IMR-90 (cell line): ENCODE measurements around the gene HGFAC. TPM values are rescaled to one million over a fixed set of nuclear protein-coding genes. Genes with fewer than 3 reads are reported as not detected.

Experiments
- ATAC-seq: fragments of 200-7000 bp; cut with Tn5 transposase; 2 replicates; pipeline ENCODE4 v1.9.1; 2020; ENCODE audit warnings: low read depth, mild to moderate bottlenecking, moderate library complexity
- BruUV-seq: library from RNA; stranded (reverse); fragments of 400-500 nt; replicated peaks from 2 replicates; lab custom pipeline; 2021; lab: Mats Ljungman, UMichigan
- CTCF ChIA-PET: fragments of 300-600 bp; formaldehyde crosslinking; extraction: SDS; loops from one replicate; lab custom pipeline; 2021; ENCODE audit warnings: antibody characterized with exemption; lab: Yijun Ruan, JAX
- POLR2A ChIA-PET: fragments of 300-600 bp; sonication (Branson Sonifier 250); formaldehyde crosslinking; loops from one replicate; lab custom pipeline; 2022; ENCODE audit warnings: antibody characterized with exemption; ENCODE audit not compliant: unreplicated experiment; lab: Charles Lee
- DNase-seq: peaks from one replicate; pipeline ENCODE4 v3.0.0; 2013
- H2AFZ ChIP-seq: replicated peaks from 2 replicates; pipeline ENCODE3; 2013; ENCODE audit warnings: low read length, mild to moderate bottlenecking; ENCODE audit not compliant: poor library complexity
- H2AK5ac ChIP-seq: 2 replicates; pipeline ENCODE4 v1.6.1; 2013; ENCODE audit warnings: low read depth, low read length, inconsistent platforms
- H2AK9ac ChIP-seq: replicated peaks from 2 replicates; pipeline ENCODE3; 2013; ENCODE audit warnings: mild to moderate bottlenecking, low read depth, low read length, moderate library complexity; ENCODE audit not compliant: poor library complexity
- H2BK120ac ChIP-seq: 2 replicates; pipeline ENCODE4 v1.6.1; 2013; ENCODE audit warnings: low read depth, low read length, inconsistent platforms
- H2BK15ac ChIP-seq: 3 replicates; pipeline ENCODE4 v1.6.1; 2013; ENCODE audit warnings: low read depth, low read length, inconsistent platforms
- H2BK20ac ChIP-seq: 2 replicates; pipeline ENCODE4 v1.6.1; 2013; ENCODE audit warnings: low read depth, mild to moderate bottlenecking, inconsistent platforms, low read length, moderate library complexity
- H2BK5ac ChIP-seq: 2 replicates; pipeline ENCODE4 v1.6.1; 2013; ENCODE audit warnings: mild to moderate bottlenecking, low read depth, low read length, inconsistent platforms; ENCODE audit not compliant: poor library complexity, severe bottlenecking
- H3K14ac ChIP-seq: replicated peaks from 2 replicates; pipeline ENCODE4 v1.6.1; 2013; ENCODE audit warnings: low read depth, low read length, inconsistent platforms
- H3K18ac ChIP-seq: 2 replicates; pipeline ENCODE4 v1.6.1; 2013; ENCODE audit warnings: low read depth, low read length, control low read depth
- H3K23ac ChIP-seq: 2 replicates; pipeline ENCODE4 v1.6.1; 2013; ENCODE audit warnings: low read depth, low read length, inconsistent platforms
- H3K27ac ChIP-seq: 2 replicates; pipeline ENCODE4 v1.5.1; 2013; ENCODE audit warnings: mild to moderate bottlenecking, control low read depth, low read length; ENCODE audit not compliant: insufficient read depth
- H3K27me3 ChIP-seq: 2 replicates; pipeline ENCODE4 v1.6.1; 2013; ENCODE audit warnings: low read length; ENCODE audit not compliant: control insufficient read depth, insufficient read depth
- H3K36me3 ChIP-seq: 2 replicates; pipeline ENCODE4 v1.6.1; 2013; ENCODE audit warnings: low read length, mixed read lengths; ENCODE audit not compliant: control insufficient read depth, insufficient read depth
- H3K4ac ChIP-seq: 2 replicates; pipeline ENCODE4 v1.6.1; 2013; ENCODE audit warnings: low read depth, low read length, inconsistent platforms
- H3K4me1 ChIP-seq: 2 replicates; pipeline ENCODE4 v1.6.1; 2013; ENCODE audit warnings: low read length, mixed read lengths; ENCODE audit not compliant: control insufficient read depth, insufficient read depth
- H3K4me2 ChIP-seq: 2 replicates; pipeline ENCODE4 v1.6.1; 2013; ENCODE audit warnings: low read depth, mild to moderate bottlenecking, control low read depth, low read length, moderate library complexity
- H3K4me3 ChIP-seq: 2 replicates; pipeline ENCODE4 v1.5.1; 2013; ENCODE audit warnings: low read depth, mild to moderate bottlenecking, control low read depth, low read length, moderate library complexity; ENCODE audit not compliant: insufficient read depth
- H3K56ac ChIP-seq: 2 replicates; pipeline ENCODE4 v1.6.1; 2013; ENCODE audit warnings: low read length, inconsistent platforms; ENCODE audit not compliant: insufficient read depth; ENCODE audit errors: extremely low read depth
- H3K79me1 ChIP-seq, 2 experiments: 2 replicates each; pipeline ENCODE4 v1.6.1; 2013; ENCODE audit warnings: low read length in 2 of 2, inconsistent platforms in 1 of 2, low read depth in 1 of 2
- H3K9ac ChIP-seq: 2 replicates; pipeline ENCODE4 v1.6.1; 2013; ENCODE audit warnings: low read depth, low read length, control low read depth
- H3K9me1 ChIP-seq: 2 replicates; pipeline ENCODE4 v1.6.1; 2013; ENCODE audit warnings: low read length, inconsistent platforms; ENCODE audit not compliant: insufficient read depth
- H3K9me3 ChIP-seq: 2 replicates; pipeline ENCODE4 v1.6.1; 2013; ENCODE audit warnings: low read length; ENCODE audit not compliant: control insufficient read depth, insufficient read depth
- H4K20me1 ChIP-seq: 2 replicates; pipeline ENCODE4 v1.6.1; 2013; ENCODE audit warnings: low read length, inconsistent platforms; ENCODE audit not compliant: insufficient read depth
- H4K5ac ChIP-seq: 2 replicates; pipeline ENCODE4 v1.6.1; 2013; ENCODE audit warnings: mild to moderate bottlenecking, low read depth, low read length, control low read depth
- H4K8ac ChIP-seq, 2 experiments: 2 replicates each; pipeline ENCODE4 v1.6.1; 2013; ENCODE audit warnings: low read depth in 2 of 2, low read length in 2 of 2, control low read depth in 1 of 2, inconsistent platforms in 1 of 2
- H4K91ac ChIP-seq: 2 replicates; pipeline ENCODE4 v1.6.1; 2013; ENCODE audit warnings: low read depth, low read length, inconsistent platforms; ENCODE audit not compliant: insufficient read depth
- BHLHE40 ChIP-seq: fragments of 150-350 bp; IDR thresholded peaks from 2 replicates; pipeline ENCODE4 v1.6.1; 2016; ENCODE audit warnings: mild to moderate bottlenecking, low read depth, low read length
- CEBPB ChIP-seq: IDR thresholded peaks from 2 replicates; pipeline ENCODE4 v1.6.1; 2012; ENCODE audit warnings: low read depth, low read length, improper control_type of control experiment
- CHD1 ChIP-seq: IDR thresholded peaks from 2 replicates; pipeline ENCODE4 v1.6.1; 2012; ENCODE audit warnings: low read depth, low read length, improper control_type of control experiment
- FOS ChIP-seq: fragments of 150-350 bp; IDR thresholded peaks from 2 replicates; pipeline ENCODE4 v1.6.1; 2016; ENCODE audit warnings: low read depth, low read length
- MAZ ChIP-seq: IDR thresholded peaks from 2 replicates; pipeline ENCODE4 v1.6.1; 2012; ENCODE audit warnings: low read depth, mild to moderate bottlenecking, low read length, improper control_type of control experiment, moderate library complexity, borderline replicate concordance
- NFE2L2 ChIP-seq: fragments of 150-350 bp; IDR thresholded peaks from 2 replicates; pipeline ENCODE4 v1.6.1; 2016; ENCODE audit warnings: low read depth, mild to moderate bottlenecking, low read length
- POLR2A ChIP-seq: IDR thresholded peaks from 2 replicates; pipeline ENCODE4 v1.6.1; 2012; ENCODE audit warnings: mild to moderate bottlenecking, low read depth, low read length
- RAD21 ChIP-seq: IDR thresholded peaks from 2 replicates; pipeline ENCODE4 v1.6.1; 2012; ENCODE audit warnings: low read length, improper control_type of control experiment
- RFX5 ChIP-seq: IDR thresholded peaks from 2 replicates; pipeline ENCODE4 v1.8.0; 2012; ENCODE audit warnings: low read depth, mild to moderate bottlenecking, low read length, moderate library complexity
- SMC3 ChIP-seq: fragments of 150-350 bp; IDR thresholded peaks from 2 replicates; pipeline ENCODE4 v1.6.1; 2016; ENCODE audit warnings: low read depth, mild to moderate bottlenecking, antibody characterized with exemption, low read length, moderate library complexity
- WGBS, 2 experiments: methylation state at CpG; one replicate each; pipeline versions ENCODE4 v1.1.5 to v1.1.7; 2013; ENCODE audit warnings: missing lambda C conversion rate in 2 of 2; ENCODE audit not compliant: insufficient read length in 1 of 2; ENCODE audit errors: extremely low coverage in 2 of 2; 5-methylcytosine and 5-hydroxymethylcytosine counted together
- dilution Hi-C: fragments of 300-500 bp; cut with HindIII; formaldehyde crosslinking; loops from one replicate; pipeline ENCODE4 v1.14.3; 2018; ENCODE audit warnings: low sequenced_read_pairs; ENCODE audit not compliant: unreplicated experiment
- in situ Hi-C: fragments of 300-500 bp; cut with MboI; formaldehyde crosslinking; loops from 3 replicates; pipeline ENCODE4 v1.14.3; 2019; ENCODE audit warnings: low sequenced_read_pairs, inconsistent platforms, mixed read lengths
- intact Hi-C: fragments of 100-400 bp; cut with micrococcal nuclease; formaldehyde crosslinking; loops from 2 replicates; pipeline ENCODE4 v1.10.0; 2022
- polyA plus RNA-seq, 3 experiments: library from polyadenylated mRNA; depleted of rRNA; stranded (reverse); fragments of >200 nt; gene quantifications; 2 replicates each; pipeline ENCODE4 v1.2.3, GENCODE V29; 2012; ENCODE audit warnings: low replicate concordance in 1 of 3
- total RNA-seq: library from RNA; depleted of rRNA; stranded (reverse); fragments of >200 nt; gene quantifications from 2 replicates; pipeline ENCODE4 v1.2.3, GENCODE V29; 2012
- TF ChIP-seq, protein P1 (sequence below): conservative IDR thresholded peaks from 2 replicates; pipeline ENCODE4 v1.5.1; 2012; ENCODE audit warnings: mild to moderate bottlenecking, low read depth, low read length, improper control_type of control experiment
- TF ChIP-seq, protein P2 (sequence below): fragments of 150-350 bp; IDR thresholded peaks from 2 replicates; pipeline ENCODE4 v1.6.1; 2016; ENCODE audit warnings: low read depth, mild to moderate bottlenecking, low read length, moderate library complexity, borderline replicate concordance

Gene HGFAC
- total and polyA plus RNA-seq, 2 of the 4 experiments (the other 2 are of a cell fraction), result 0.05 TPM; not detected in 1

DNA sequence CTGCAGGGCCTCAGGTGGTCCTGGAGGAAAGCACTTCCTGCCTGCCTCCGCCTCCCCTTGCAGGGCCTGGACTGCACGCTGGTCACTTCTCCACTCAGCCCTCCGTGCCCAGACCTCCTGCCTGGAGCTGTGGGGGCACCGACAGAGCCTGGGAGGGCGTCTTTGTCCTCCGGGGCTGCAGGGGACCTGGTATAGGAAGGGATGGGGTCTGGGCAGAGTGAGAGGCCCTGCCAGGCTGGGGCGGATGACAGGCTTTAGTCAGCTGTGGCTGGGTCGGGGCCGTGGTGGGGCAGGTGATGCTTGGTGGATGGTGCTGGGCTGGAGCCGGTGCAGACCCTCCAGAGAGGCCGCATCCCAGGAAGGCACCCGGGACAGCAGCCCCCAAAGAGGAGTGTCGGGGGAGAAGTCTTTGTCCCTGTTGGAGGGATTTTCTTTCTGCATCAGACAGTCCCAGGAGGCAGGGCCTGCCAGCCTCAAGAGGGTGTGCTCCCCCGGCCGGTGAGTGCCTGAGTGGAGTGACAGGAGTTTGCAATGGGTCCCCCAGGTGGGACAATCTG is 22.7 kb downstream of the HGFAC start:
- Histone ChIP-seq H3K4ac (no peak overlapping the region), H4K91ac (no peak overlapping the region), H3K9me1 (0 out of 2 replicates have a peak, but pooled peaks cover 5% of the 10 kb centered on the region), H4K20me1 (0 out of 2 replicates have a peak, but pooled peaks cover 8% of the 10 kb centered on the region), H3K23ac (no peak overlapping the region), H3K56ac (no peak overlapping the region), H2BK120ac (no peak overlapping the region), H2BK5ac (no peak overlapping the region), H2AK9ac (no peak overlapping the region), H3K79me1 (no peaks in the 10 kb centered on the region), H3K9me3 (no peaks in the 10 kb centered on the region), H2AFZ (no peak overlapping the region), H3K4me3 (no peak overlapping the region), H3K4me1 (no peaks in the 10 kb centered on the region), H3K4me2 (no peak overlapping the region), H2BK20ac (no peak overlapping the region), H3K36me3 (no peaks in the 10 kb centered on the region), H4K5ac (no peak overlapping the region), H3K9ac (no peak overlapping the region), H2BK15ac (no peak overlapping the region), H3K27me3 (peaks cover 52% of the 10 kb centered on the region), H3K14ac (no peak overlapping the region), H3K18ac (no peak overlapping the region), H3K27ac (no peak overlapping the region), H2AK5ac (no peak overlapping the region), H4K8ac (no peak overlapping the region)
- ATAC-seq (no peak), DNase-seq (no peak)
- in situ Hi-C loops (no loop called here), intact Hi-C loops (no loop called here), dilution Hi-C loops (no loop called here)
- TF ChIP-seq RAD21 (no peak), MAZ (no peak), RFX5 (no peak), FOS (no peak), CHD1 (no peak), POLR2A (no peak), NFE2L2 (no peak), BHLHE40 (no peak), SMC3 (no peak), CEBPB (no peak)
- TF ChIP-seq, protein P1, sequence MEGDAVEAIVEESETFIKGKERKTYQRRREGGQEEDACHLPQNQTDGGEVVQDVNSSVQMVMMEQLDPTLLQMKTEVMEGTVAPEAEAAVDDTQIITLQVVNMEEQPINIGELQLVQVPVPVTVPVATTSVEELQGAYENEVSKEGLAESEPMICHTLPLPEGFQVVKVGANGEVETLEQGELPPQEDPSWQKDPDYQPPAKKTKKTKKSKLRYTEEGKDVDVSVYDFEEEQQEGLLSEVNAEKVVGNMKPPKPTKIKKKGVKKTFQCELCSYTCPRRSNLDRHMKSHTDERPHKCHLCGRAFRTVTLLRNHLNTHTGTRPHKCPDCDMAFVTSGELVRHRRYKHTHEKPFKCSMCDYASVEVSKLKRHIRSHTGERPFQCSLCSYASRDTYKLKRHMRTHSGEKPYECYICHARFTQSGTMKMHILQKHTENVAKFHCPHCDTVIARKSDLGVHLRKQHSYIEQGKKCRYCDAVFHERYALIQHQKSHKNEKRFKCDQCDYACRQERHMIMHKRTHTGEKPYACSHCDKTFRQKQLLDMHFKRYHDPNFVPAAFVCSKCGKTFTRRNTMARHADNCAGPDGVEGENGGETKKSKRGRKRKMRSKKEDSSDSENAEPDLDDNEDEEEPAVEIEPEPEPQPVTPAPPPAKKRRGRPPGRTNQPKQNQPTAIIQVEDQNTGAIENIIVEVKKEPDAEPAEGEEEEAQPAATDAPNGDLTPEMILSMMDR, result no peak
- TF ChIP-seq, protein P2, sequence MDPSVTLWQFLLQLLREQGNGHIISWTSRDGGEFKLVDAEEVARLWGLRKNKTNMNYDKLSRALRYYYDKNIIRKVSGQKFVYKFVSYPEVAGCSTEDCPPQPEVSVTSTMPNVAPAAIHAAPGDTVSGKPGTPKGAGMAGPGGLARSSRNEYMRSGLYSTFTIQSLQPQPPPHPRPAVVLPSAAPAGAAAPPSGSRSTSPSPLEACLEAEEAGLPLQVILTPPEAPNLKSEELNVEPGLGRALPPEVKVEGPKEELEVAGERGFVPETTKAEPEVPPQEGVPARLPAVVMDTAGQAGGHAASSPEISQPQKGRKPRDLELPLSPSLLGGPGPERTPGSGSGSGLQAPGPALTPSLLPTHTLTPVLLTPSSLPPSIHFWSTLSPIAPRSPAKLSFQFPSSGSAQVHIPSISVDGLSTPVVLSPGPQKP, result no peak
- ChIA-PET POLR2A (no interaction called here), CTCF (no interaction called here)
- no TSS peak for BruUV-seq
- WGBS, 2 experiments, result no CpG with 5 or more reads among the region's 15 CpGs
